Right ventricle myocardium inferior (tissue), 1 donor: ENCODE data around the gene SMIM10L2A. TPM values are rescaled to one million over a fixed set of nuclear protein-coding genes. Genes with fewer than 3 reads are reported as not detected.
"Not testable (repeated sequence)": the region's sequence is repeated elsewhere in the genome, so short reads cannot be mapped to it uniquely, and the experiment has no call there.

Experiments
- ATAC-seq: fragments of 200-7000 bp; cut with Tn5 transposase; one replicate; pipeline ENCODE4 v1.9.1; 2020; ENCODE audit warnings: mild to moderate bottlenecking, moderate library complexity
- DNase-seq: peaks from one replicate; pipeline ENCODE4 v3.0.0; 2021; ENCODE audit errors: missing footprints
- intact Hi-C: fragments of 100-400 bp; cut with DNase I; formaldehyde crosslinking; loops from one replicate; pipeline ENCODE4 v1.11.0; 2022
- long read RNA-seq: library from polyadenylated mRNA; unstranded; transcript quantifications from one replicate; pipeline ENCODE4 v2.0.0, GENCODE V29; 2021
- total RNA-seq: library from RNA; stranded (reverse); fragmentation: NEBNext Ultra II Directional; extraction: Animal tissue kit (Norgen Biotek cat#: 25700); gene quantifications from one replicate; pipeline ENCODE4 v1.2.1, GENCODE V29; 2021
- donor health status: DM: no; HTN: yes; CAD: no; lungs with severe emphysema.

The SMIM10L2A gene
- 1.3 TPM for total RNA-seq
- long read RNA-seq, full-length matches to known transcripts = 2 of 2 reads
- long read RNA-seq, partial matches to known transcripts = 0 of 2 reads
- long read RNA-seq, other reads (novel, unspliced or antisense) = 0 of 2 reads

- intact Hi-C loops = loop anchor here (2.0 kb wide), 1 partner anchor 99 kb away; the partner anchor contains the start of gene INTS6L
- no peak for DNase-seq
- no peak for ATAC-seq
These were observed at the start of gene SMIM10L2A for GRCh38 chrX:135421932-135422809. TSS of gene SMIM10L2A (plus strand) at chrX:135421944. CDS start at chrX:135422132, 188 bp downstream.

GRCh38 chrX:135373357-135373756, 48.4 kb upstream of the SMIM10L2A start:
- DNase-seq = no peak
- intact Hi-C loops = no loop called here
- no peak for ATAC-seq

DNA sequence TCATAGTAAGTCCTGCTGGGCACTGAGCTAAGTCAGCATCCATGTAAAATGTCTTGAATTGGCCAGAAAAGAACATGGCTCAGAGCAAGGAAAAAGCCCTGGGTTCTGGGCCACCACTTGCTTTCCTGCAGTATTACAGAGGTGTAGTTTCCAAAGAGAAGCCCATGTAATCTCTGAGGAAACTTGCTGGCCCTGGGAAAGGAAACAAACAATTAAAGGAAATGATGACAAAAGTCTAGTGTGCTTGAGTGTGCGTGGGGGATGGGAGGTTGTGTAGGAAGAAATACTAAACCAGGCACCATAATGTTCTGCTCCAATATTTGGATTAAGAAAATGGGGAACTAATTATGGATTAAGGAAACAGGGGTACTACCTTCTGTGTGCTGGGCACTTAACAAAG, 39.5 kb upstream of the SMIM10L2A start:
- DNase-seq (no peak), ATAC-seq (no peak)
- intact Hi-C loops = no loop called here

GRCh38 chrX:135383249-135383648, 38.5 kb upstream of the SMIM10L2A start:
- intact Hi-C loops = no loop called here

GRCh38 chrX:135384161-135384836, 37.4 kb upstream of the SMIM10L2A start:
- DNase-seq = no peak
- intact Hi-C loops = no loop called here
- no peak for ATAC-seq

More at GRCh38 chrX:135383249-135383648, 38.5 kb upstream of the SMIM10L2A start:
- ATAC-seq (no peak), DNase-seq (no peak)

GRCh38 chrX:135388841-135389240, 32.9 kb upstream of the SMIM10L2A start:
- intact Hi-C loops = no loop called here
- no peak for DNase-seq
- no peak for ATAC-seq

GRCh38 chrX:135389243-135389642, 32.5 kb upstream of the SMIM10L2A start:
- ATAC-seq (no peak), DNase-seq (no peak)
- intact Hi-C loops = no loop called here

- intact Hi-C loops = no loop called here
- ATAC-seq (no peak), DNase-seq (no peak)
These were observed 32.0 kb upstream of the SMIM10L2A start for GRCh38 chrX:135389717-135390116.

DNA sequence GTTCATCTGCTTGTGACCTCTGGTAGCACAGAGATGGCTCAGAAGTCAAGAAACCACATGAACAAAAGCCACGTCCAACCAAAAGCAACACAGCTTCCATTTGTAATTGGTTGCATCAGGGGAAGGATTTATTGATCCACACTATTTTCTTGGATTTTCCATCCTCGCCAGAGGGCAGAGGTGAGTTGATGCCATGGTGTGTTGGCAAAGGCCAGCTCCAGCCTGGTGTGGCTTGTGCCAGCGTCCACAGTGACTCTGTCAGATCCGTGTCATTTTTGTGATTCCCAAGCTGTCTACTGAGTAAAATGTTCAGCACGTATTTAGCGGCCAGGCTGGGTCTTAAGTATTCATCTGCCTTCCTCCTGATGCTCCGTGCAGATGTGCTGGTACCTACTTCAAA, 30.0 kb upstream of the SMIM10L2A start:
- no peak for ATAC-seq
- DNase-seq = no peak
- intact Hi-C loops = no loop called here

DNA sequence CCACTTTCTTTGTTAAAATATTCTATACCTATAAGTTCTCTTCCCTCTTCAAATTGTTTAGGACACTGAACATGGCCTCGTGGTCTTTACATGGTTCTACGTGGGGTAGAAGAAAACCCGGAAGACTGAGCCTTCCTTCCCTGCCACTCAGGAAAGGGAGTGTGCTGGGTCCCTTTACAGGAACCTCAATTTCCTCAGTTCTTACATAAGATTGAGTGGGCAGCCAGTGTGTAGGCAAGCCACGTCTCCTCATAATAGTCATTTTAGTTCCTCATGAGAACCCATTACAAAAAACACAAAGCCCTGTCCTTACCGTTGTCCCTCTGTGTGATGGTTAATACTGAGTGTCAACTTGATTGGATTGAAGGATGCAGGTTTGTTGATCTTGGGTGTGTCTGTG, 28.7 kb upstream of the SMIM10L2A start:
- ATAC-seq (no peak), DNase-seq (no peak)
- intact Hi-C loops = no loop called here

- no peak for DNase-seq
- intact Hi-C loops = no loop called here
These were observed 26.7 kb upstream of the SMIM10L2A start for GRCh38 chrX:135395064-135395463.

GRCh38 chrX:135396109-135396508, 25.6 kb upstream of the SMIM10L2A start:
- ATAC-seq (no peak), DNase-seq (no peak)
- intact Hi-C loops = no loop called here

More at GRCh38 chrX:135395064-135395463, 26.7 kb upstream of the SMIM10L2A start:
- ATAC-seq = no peak

DNA sequence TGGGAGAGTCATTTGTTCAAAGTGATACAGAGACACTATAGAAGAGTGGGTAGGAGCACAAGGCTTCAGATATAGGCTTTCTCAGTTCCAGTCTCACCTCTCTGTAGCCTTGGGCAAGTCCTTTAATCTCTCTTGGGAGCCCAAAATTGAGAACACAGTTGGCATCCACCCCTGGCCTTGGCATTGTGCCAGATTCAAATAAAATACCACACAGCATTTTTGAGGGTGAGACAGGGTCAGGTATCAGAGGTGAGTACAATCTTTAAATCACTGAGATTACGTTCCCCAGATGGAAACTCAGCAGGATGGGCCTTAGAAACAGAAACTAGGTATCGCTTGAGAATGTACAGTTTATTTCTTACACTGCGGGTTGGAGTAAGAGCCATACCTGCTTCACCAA, 25.2 kb upstream of the SMIM10L2A start:
- ATAC-seq = no peak
- intact Hi-C loops = no loop called here
- DNase-seq = no peak

DNA sequence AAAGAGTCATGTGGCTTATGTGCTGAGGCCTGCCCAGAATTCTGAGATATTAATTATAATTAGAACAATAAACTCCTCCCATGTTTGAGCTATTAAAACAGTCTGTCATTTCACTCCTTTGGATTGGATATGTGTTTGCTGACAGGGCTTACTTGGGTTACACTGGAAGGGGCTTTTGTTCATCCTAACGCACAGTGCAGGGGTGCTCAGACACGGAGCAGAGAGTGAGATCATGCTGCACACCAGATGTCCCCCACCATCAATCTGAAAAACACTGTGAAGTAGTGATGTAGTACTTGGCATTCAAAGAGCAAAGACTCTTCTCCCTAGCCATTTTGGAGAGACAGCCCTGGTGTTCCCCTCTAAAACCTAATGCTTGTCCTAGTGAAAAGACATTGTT, 24.1 kb upstream of the SMIM10L2A start:
- ATAC-seq (no peak), DNase-seq (no peak)
- intact Hi-C loops = no loop called here

DNA sequence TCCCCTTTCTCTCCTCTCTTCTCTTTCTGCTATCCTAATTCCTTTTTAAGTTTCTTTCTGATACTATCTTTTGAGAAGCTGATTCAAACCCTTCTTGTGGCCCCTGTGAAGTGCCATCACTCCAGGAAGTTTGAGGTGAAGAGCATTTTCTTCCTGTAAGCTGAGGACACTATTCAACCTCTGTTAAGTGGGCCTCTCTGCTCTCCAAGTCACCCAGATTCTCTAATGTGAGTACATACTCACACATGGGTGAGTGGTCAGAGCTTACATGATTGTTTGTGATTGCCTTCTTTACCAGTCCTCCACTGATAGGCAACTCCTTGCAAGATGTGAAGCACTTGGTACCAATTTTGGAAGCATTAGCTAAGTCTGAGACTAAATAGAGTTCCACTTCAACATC, 18.4 kb upstream of the SMIM10L2A start:
- intact Hi-C loops = no loop called here
- ATAC-seq = no peak
- no peak for DNase-seq

GRCh38 chrX:135406428-135406827, 15.3 kb upstream of the SMIM10L2A start:
- DNase-seq, intact Hi-C loops, ATAC-seq: not testable (repeated sequence)

DNA sequence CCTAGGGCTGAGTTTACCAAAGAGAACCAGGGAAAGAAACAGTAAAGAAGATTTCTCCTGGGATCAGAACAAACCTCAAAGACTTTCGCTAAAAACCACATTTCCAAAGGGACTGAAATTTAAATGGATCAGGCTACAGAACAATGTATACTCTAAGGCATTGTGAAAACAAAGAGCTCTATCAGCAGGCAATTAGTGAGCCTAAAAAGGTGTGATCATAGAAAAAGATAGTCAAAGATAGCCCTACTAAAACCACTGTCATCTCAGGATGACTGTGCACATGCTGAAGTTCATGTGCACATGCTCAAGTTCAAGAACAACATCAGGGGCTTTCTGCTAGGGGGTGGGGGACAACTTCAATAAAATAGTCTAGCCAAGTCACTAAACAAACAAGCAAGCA, 12.9 kb upstream of the SMIM10L2A start:
- DNase-seq (no peak), ATAC-seq (no peak)
- intact Hi-C loops = no loop called here

DNA sequence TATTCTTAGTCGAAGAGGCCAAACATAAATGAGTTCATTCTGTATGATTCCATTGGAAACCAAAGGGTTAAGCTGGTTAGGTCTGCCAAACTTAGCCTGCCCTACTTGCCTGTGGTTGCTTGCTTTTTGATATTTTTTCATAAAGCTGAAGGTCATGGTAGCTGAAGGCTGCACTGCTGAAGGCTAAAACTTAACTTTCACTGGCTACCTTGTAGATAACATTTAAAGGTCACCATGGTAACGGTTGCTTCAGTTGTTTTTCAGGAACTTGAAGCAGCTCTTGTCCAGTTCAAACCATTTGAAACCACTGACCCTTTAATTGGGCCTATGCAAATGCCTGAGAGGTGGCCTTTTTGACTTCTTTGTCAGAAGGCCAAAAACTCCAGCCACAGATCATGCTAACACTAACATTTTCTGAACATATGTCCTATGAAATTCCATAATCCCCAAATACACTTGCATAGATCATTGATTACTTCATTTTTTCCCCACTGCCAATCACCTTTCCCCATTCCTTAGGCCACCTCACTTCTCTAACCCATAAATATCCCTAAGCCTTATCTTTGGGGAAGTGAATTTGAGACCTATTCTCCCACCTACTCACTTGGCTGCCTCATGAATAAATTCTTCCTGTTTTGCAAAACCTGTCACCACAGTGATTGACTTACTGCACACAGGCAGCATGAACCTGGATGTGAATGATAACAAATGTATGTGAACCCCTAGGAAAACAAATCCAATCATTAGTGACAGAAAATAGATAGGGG, 10.7 kb upstream of the SMIM10L2A start:
- no peak for ATAC-seq
- DNase-seq = no peak
- intact Hi-C loops = no loop called here

GRCh38 chrX:135411893-135412292, 9.9 kb upstream of the SMIM10L2A start:
- ATAC-seq (no peak), DNase-seq (no peak)
- intact Hi-C loops = no loop called here
